IMR-90 (cell line): ENCODE measurements around the gene MAT2A. TPM values are rescaled to one million over a fixed set of nuclear protein-coding genes. Genes with fewer than 3 reads are reported as not detected.

ENCODE experiments used
- ATAC-seq: fragments of 200-7000 bp; cut with Tn5 transposase; 2 replicates; pipeline ENCODE4 v1.9.1; 2020; ENCODE audit warnings: low read depth, mild to moderate bottlenecking, moderate library complexity
- BruUV-seq: library from RNA; stranded (reverse); fragments of 400-500 nt; replicated peaks from 2 replicates; lab custom pipeline; 2021; lab: Mats Ljungman, UMichigan
- CTCF ChIA-PET: fragments of 300-600 bp; formaldehyde crosslinking; extraction: SDS; loops from one replicate; lab custom pipeline; 2021; ENCODE audit warnings: antibody characterized with exemption; lab: Yijun Ruan, JAX
- POLR2A ChIA-PET: fragments of 300-600 bp; sonication (Branson Sonifier 250); formaldehyde crosslinking; loops from one replicate; lab custom pipeline; 2022; ENCODE audit warnings: antibody characterized with exemption; ENCODE audit not compliant: unreplicated experiment; lab: Charles Lee
- DNase-seq: peaks from one replicate; pipeline ENCODE4 v3.0.0; 2013
- H2AFZ ChIP-seq: replicated peaks from 2 replicates; pipeline ENCODE3; 2013; ENCODE audit warnings: low read length, mild to moderate bottlenecking; ENCODE audit not compliant: poor library complexity
- H2AK5ac ChIP-seq: 2 replicates; pipeline ENCODE4 v1.6.1; 2013; ENCODE audit warnings: low read depth, low read length, inconsistent platforms
- H2AK9ac ChIP-seq: replicated peaks from 2 replicates; pipeline ENCODE3; 2013; ENCODE audit warnings: mild to moderate bottlenecking, low read depth, low read length, moderate library complexity; ENCODE audit not compliant: poor library complexity
- H2BK120ac ChIP-seq: 2 replicates; pipeline ENCODE4 v1.6.1; 2013; ENCODE audit warnings: low read depth, low read length, inconsistent platforms
- H2BK15ac ChIP-seq: 3 replicates; pipeline ENCODE4 v1.6.1; 2013; ENCODE audit warnings: low read depth, low read length, inconsistent platforms
- H2BK20ac ChIP-seq: 2 replicates; pipeline ENCODE4 v1.6.1; 2013; ENCODE audit warnings: low read depth, mild to moderate bottlenecking, inconsistent platforms, low read length, moderate library complexity
- H2BK5ac ChIP-seq: 2 replicates; pipeline ENCODE4 v1.6.1; 2013; ENCODE audit warnings: mild to moderate bottlenecking, low read depth, low read length, inconsistent platforms; ENCODE audit not compliant: poor library complexity, severe bottlenecking
- H3K14ac ChIP-seq: replicated peaks from 2 replicates; pipeline ENCODE4 v1.6.1; 2013; ENCODE audit warnings: low read depth, low read length, inconsistent platforms
- H3K18ac ChIP-seq: 2 replicates; pipeline ENCODE4 v1.6.1; 2013; ENCODE audit warnings: low read depth, low read length, control low read depth
- H3K23ac ChIP-seq: 2 replicates; pipeline ENCODE4 v1.6.1; 2013; ENCODE audit warnings: low read depth, low read length, inconsistent platforms
- H3K27ac ChIP-seq: 2 replicates; pipeline ENCODE4 v1.5.1; 2013; ENCODE audit warnings: mild to moderate bottlenecking, control low read depth, low read length; ENCODE audit not compliant: insufficient read depth
- H3K27me3 ChIP-seq: 2 replicates; pipeline ENCODE4 v1.6.1; 2013; ENCODE audit warnings: low read length; ENCODE audit not compliant: control insufficient read depth, insufficient read depth
- H3K36me3 ChIP-seq: 2 replicates; pipeline ENCODE4 v1.6.1; 2013; ENCODE audit warnings: low read length, mixed read lengths; ENCODE audit not compliant: control insufficient read depth, insufficient read depth
- H3K4ac ChIP-seq: 2 replicates; pipeline ENCODE4 v1.6.1; 2013; ENCODE audit warnings: low read depth, low read length, inconsistent platforms
- H3K4me1 ChIP-seq: 2 replicates; pipeline ENCODE4 v1.6.1; 2013; ENCODE audit warnings: low read length, mixed read lengths; ENCODE audit not compliant: control insufficient read depth, insufficient read depth
- H3K4me2 ChIP-seq: 2 replicates; pipeline ENCODE4 v1.6.1; 2013; ENCODE audit warnings: low read depth, mild to moderate bottlenecking, control low read depth, low read length, moderate library complexity
- H3K4me3 ChIP-seq: 2 replicates; pipeline ENCODE4 v1.5.1; 2013; ENCODE audit warnings: low read depth, mild to moderate bottlenecking, control low read depth, low read length, moderate library complexity; ENCODE audit not compliant: insufficient read depth
- H3K56ac ChIP-seq: 2 replicates; pipeline ENCODE4 v1.6.1; 2013; ENCODE audit warnings: low read length, inconsistent platforms; ENCODE audit not compliant: insufficient read depth; ENCODE audit errors: extremely low read depth
- H3K79me1 ChIP-seq, 2 experiments: 2 replicates each; pipeline ENCODE4 v1.6.1; 2013; ENCODE audit warnings: low read length in 2 of 2, inconsistent platforms in 1 of 2, low read depth in 1 of 2
- H3K9ac ChIP-seq: 2 replicates; pipeline ENCODE4 v1.6.1; 2013; ENCODE audit warnings: low read depth, low read length, control low read depth
- H3K9me1 ChIP-seq: 2 replicates; pipeline ENCODE4 v1.6.1; 2013; ENCODE audit warnings: low read length, inconsistent platforms; ENCODE audit not compliant: insufficient read depth
- H3K9me3 ChIP-seq: 2 replicates; pipeline ENCODE4 v1.6.1; 2013; ENCODE audit warnings: low read length; ENCODE audit not compliant: control insufficient read depth, insufficient read depth
- H4K20me1 ChIP-seq: 2 replicates; pipeline ENCODE4 v1.6.1; 2013; ENCODE audit warnings: low read length, inconsistent platforms; ENCODE audit not compliant: insufficient read depth
- H4K5ac ChIP-seq: 2 replicates; pipeline ENCODE4 v1.6.1; 2013; ENCODE audit warnings: mild to moderate bottlenecking, low read depth, low read length, control low read depth
- H4K8ac ChIP-seq, 2 experiments: 2 replicates each; pipeline ENCODE4 v1.6.1; 2013; ENCODE audit warnings: low read depth in 2 of 2, low read length in 2 of 2, control low read depth in 1 of 2, inconsistent platforms in 1 of 2
- H4K91ac ChIP-seq: 2 replicates; pipeline ENCODE4 v1.6.1; 2013; ENCODE audit warnings: low read depth, low read length, inconsistent platforms; ENCODE audit not compliant: insufficient read depth
- CHD1 ChIP-seq: IDR thresholded peaks from 2 replicates; pipeline ENCODE4 v1.6.1; 2012; ENCODE audit warnings: low read depth, low read length, improper control_type of control experiment
- POLR2A ChIP-seq: IDR thresholded peaks from 2 replicates; pipeline ENCODE4 v1.6.1; 2012; ENCODE audit warnings: mild to moderate bottlenecking, low read depth, low read length
- RCOR1 ChIP-seq: IDR thresholded peaks from 2 replicates; pipeline ENCODE4 v1.6.1; 2012; ENCODE audit warnings: mild to moderate bottlenecking, low read length, improper control_type of control experiment; ENCODE audit not compliant: insufficient replicate concordance
- RFX5 ChIP-seq: IDR thresholded peaks from 2 replicates; pipeline ENCODE4 v1.8.0; 2012; ENCODE audit warnings: low read depth, mild to moderate bottlenecking, low read length, moderate library complexity
- WGBS, 2 experiments: methylation state at CpG; one replicate each; pipeline versions ENCODE4 v1.1.5 to v1.1.7; 2013; ENCODE audit warnings: missing lambda C conversion rate in 2 of 2; ENCODE audit not compliant: insufficient read length in 1 of 2; ENCODE audit errors: extremely low coverage in 2 of 2; 5-methylcytosine and 5-hydroxymethylcytosine counted together
- dilution Hi-C: fragments of 300-500 bp; cut with HindIII; formaldehyde crosslinking; loops from one replicate; pipeline ENCODE4 v1.14.3; 2018; ENCODE audit warnings: low sequenced_read_pairs; ENCODE audit not compliant: unreplicated experiment
- in situ Hi-C: fragments of 300-500 bp; cut with MboI; formaldehyde crosslinking; loops from 3 replicates; pipeline ENCODE4 v1.14.3; 2019; ENCODE audit warnings: low sequenced_read_pairs, inconsistent platforms, mixed read lengths
- intact Hi-C: fragments of 100-400 bp; cut with micrococcal nuclease; formaldehyde crosslinking; loops from 2 replicates; pipeline ENCODE4 v1.10.0; 2022
- polyA plus RNA-seq, 3 experiments: library from polyadenylated mRNA; depleted of rRNA; stranded (reverse); fragments of >200 nt; gene quantifications; 2 replicates each; pipeline ENCODE4 v1.2.3, GENCODE V29; 2012; ENCODE audit warnings: low replicate concordance in 1 of 3
- total RNA-seq: library from RNA; depleted of rRNA; stranded (reverse); fragments of >200 nt; gene quantifications from 2 replicates; pipeline ENCODE4 v1.2.3, GENCODE V29; 2012
- TF ChIP-seq, protein P1 (sequence below): fragments of 150-350 bp; IDR thresholded peaks from 2 replicates; pipeline ENCODE4 v1.6.1; 2016; ENCODE audit warnings: low read depth, mild to moderate bottlenecking, low read length, moderate library complexity, borderline replicate concordance

The MAT2A gene
- total and polyA plus RNA-seq, 2 of the 4 experiments (the other 2 are of a cell fraction): 94.1 to 223 TPM

- POLR2A ChIA-PET: no interaction called here
- Histone ChIP-seq H3K4ac (no peak overlapping the region), H3K14ac (no peak overlapping the region), H2BK20ac (no peak overlapping the region), H3K9ac (no peak overlapping the region), H3K79me1 (peaks cover 0 to 5% of the 10 kb centered on the region in 2 experiments; a peak in 1 of 4 replicates), H3K18ac (no peak overlapping the region), H2AK9ac (no peak overlapping the region), H3K23ac (no peak overlapping the region), H3K27me3 (peaks cover 7% of the 10 kb centered on the region), H4K91ac (no peak overlapping the region), H3K4me1 (no peaks in the 10 kb centered on the region), H4K20me1 (no peaks in the 10 kb centered on the region), H2AFZ (no peak overlapping the region), H3K56ac (no peak overlapping the region), H4K8ac (no peak overlapping the region), H3K4me3 (no peak overlapping the region), H2BK5ac (no peak overlapping the region), H4K5ac (no peak overlapping the region), H2BK120ac (no peak overlapping the region), H3K27ac (no peak overlapping the region), H3K36me3 (no peaks in the 10 kb centered on the region), H3K9me3 (no peaks in the 10 kb centered on the region), H3K9me1 (no peaks in the 10 kb centered on the region), H2BK15ac (no peak overlapping the region), H2AK5ac (no peak overlapping the region), H3K4me2 (no peak overlapping the region)
- no peak for ATAC-seq
- intact Hi-C loops (no loop called here), dilution Hi-C loops (no loop called here), in situ Hi-C loops (no loop called here)
- BruUV-seq: no TSS peak
- WGBS, 2 experiments: 100% methylated on average over 1 of the region's 4 CpGs; no CpG with 5 or more reads in 1 of the 2 experiments
- no peak for DNase-seq
- TF ChIP-seq CHD1 (no peak), POLR2A (no peak), RFX5 (no peak), RCOR1 (no peak)
- TF ChIP-seq, protein P1, sequence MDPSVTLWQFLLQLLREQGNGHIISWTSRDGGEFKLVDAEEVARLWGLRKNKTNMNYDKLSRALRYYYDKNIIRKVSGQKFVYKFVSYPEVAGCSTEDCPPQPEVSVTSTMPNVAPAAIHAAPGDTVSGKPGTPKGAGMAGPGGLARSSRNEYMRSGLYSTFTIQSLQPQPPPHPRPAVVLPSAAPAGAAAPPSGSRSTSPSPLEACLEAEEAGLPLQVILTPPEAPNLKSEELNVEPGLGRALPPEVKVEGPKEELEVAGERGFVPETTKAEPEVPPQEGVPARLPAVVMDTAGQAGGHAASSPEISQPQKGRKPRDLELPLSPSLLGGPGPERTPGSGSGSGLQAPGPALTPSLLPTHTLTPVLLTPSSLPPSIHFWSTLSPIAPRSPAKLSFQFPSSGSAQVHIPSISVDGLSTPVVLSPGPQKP: no peak
- CTCF ChIA-PET: no interaction called here
These were observed 27.3 kb downstream of the MAT2A start for GRCh38 chr2:85566265-85566664.
